ENCODE results near the gene IL15.
"Not testable (repeated sequence)": the region's sequence is repeated elsewhere in the genome, so short reads cannot be mapped to it uniquely, and the experiment has no call there.

IL15 gene

DNA sequence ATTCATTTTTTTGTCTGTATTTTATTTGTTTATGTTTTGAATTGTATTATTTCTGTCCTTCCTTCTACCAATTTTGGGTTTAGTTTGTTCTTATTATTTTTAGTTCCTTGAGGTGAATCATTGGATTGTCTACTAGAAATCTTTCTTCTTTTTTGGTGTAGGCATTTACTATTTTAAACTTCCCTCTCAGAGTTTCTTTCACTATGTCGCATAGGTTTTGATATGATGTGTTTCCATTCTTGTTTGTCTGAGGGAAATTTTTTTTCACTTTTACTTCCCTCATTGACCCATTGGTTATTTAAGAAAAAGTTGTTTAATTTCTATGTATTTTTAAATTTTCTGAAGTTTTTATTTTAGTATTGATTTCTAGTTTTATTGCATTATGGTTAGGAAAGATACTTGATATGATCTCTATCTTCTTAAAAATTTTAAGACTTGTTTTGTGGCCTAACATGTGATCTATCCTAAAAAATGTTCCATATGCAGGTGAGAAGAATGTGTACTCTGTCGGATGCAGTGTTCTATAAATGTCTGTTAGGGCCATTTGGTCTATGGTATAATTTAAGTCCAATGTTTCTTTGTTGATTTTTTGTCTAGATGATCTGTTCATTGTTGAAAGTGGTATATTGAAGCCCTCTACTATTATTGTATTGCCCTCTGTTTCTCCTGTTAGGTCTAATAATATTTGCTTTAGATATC lies 68.8 kb downstream of the IL15 start:
- no peak for DNase-seq

GRCh38 chr4:141705747-141706377 lies 69.5 kb downstream of the IL15 start:
- no peak for DNase-seq

GRCh38 chr4:141706445-141706844 lies 70.1 kb downstream of the IL15 start:
- no peak for DNase-seq

GRCh38 chr4:141711211-141711610 lies 74.8 kb downstream of the IL15 start:
- DNase-seq, result no peak

- DNase-seq, result no peak
Observed at GRCh38 chr4:141713185-141713584, 76.8 kb downstream of the IL15 start.

GRCh38 chr4:141713771-141714445 lies 77.5 kb downstream of the IL15 start:
- no peak for DNase-seq

DNA sequence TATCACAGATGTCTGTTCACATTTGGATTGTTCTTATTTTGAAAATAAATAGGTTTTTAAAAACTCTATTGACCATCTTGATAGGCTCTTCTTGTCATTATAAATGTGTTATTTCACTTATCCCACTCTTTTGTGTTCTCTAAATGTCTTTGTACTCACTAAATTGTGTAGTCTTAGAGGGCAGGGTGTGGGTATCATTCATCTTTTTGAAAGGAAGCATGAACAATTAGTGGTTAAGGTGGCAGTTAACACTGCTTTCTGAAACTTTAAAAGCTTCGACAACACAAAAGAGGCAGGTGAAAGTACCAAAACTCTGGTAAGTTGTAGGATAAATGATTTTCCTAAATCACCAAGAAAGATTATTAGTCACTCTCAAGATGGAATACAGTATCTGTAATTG lies 83.2 kb downstream of the IL15 start:
- no peak for DNase-seq

DNA sequence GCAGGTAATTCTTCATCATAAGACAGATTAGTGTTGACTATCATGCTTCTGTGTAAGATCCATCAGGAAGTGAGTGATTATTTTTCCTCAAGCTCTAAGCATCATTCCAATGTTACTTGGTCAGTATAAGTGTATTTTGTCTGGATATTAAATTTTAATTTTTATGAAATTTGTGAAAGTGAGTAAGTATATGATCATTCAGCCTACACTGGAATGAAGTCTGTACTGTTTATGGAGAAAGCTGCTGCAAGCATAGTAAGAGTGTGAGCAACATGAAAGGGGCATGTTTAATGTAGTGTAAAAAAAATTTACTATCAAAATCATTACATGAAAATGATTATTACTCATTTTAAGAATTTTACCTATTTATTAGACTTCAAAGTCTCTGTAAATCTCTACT lies 84.8 kb downstream of the IL15 start:
- no peak for DNase-seq

DNA sequence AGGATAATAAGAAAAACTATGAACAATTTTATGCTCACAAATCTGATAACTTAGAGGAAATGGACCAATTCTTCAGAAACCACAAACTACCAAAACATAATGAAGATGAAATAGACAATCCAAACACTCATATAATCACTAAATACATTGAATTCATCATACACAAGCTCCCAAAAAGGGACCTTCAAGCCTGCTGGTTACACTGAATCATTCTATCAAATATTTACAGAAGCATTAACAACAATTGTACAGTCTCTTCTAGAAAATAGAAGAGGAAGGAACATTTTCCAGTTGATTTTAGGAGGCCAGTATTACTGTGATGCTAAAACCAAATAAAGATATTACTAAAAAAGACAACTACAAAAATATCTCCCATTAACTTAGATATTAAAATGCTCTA lies 88.3 kb downstream of the IL15 start:
- DNase-seq, result no peak

- no peak for DNase-seq
Observed at GRCh38 chr4:141727420-141727819, 91.0 kb downstream of the IL15 start.

- DNase-seq, result no peak
Observed at GRCh38 chr4:141730805-141731204, 94.4 kb downstream of the IL15 start.

DNA sequence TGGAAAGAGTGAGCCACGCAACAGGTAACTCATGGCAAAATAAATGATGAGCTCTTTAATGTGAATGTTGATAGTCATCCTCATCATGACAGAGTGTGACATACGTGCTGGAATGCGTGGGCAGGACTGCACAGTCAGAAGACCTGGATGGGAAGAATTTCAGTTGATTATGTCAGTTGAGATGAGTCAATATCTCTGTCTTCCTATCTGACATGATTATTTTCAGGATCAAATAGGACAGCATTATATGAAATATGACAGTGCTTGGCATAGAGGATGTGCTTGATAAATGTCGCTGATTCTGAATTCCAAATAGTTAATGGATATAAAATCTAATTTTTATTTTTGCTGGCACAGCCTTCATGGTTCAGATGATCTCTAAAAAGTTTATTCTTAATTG lies 95.1 kb downstream of the IL15 start:
- no peak for DNase-seq

- DNase-seq, result no peak
Observed at GRCh38 chr4:141739636-141740035, 103.3 kb downstream of the IL15 start.

GRCh38 chr4:141746026-141746425 lies 109.6 kb downstream of the IL15 start:
- DNase-seq, result no peak

GRCh38 chr4:141751806-141752205 lies 115.4 kb downstream of the IL15 start:
- DNase-seq, result not testable (repeated sequence)

DNA sequence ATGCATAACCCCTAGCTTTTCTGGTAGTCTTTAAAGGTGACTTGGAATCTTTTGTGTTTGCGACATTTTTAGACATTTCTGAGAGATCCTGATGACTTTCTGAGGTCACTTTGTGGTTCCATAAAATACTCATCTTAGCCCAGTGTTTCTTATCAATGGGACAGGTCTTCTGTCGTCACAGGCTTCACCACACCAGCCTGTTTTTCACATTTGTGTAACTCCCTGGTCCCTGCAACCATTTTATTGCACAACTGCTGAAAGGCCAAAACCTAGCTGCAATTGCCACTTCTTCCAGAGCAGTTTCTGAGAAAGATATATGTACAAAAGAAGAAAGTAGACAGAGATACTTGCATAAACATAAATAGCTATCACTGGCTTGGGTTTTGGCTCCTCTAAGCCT lies 120.9 kb downstream of the IL15 start:
- no peak for DNase-seq

DNA sequence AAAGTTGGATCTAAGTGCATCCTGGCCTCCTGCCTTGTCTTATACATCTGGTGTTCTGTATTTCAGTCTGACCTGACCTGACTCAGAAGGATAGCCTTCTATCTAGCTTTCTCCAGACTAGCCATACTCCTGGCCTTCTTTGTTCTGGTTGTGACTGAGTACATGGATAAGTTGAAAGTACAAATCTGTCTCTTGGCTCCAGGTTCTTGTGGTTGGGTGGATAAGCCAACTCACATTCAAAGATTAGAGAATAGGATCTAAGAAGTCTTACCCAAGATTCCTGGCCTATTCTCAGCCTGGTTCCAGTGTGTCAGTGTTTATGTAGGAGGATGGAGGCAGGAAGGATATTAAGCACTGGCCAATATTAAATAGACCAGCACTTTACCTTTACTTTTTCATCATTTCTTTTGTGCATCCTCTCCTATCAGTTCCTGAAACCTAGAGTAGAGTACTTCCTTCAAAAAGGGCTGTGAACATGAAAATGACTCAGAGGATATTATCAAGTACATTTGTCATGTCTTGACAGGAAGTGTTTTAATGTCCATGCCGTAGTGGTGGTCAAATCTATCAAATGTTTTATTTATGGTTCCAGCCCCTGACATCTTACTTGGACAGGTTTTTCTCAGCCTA lies 123.5 kb downstream of the IL15 start:
- no peak for DNase-seq

- DNase-seq, result no peak
Observed at GRCh38 chr4:141761926-141762325, 125.5 kb downstream of the IL15 start.

GRCh38 chr4:141763374-141763773 lies 127.0 kb downstream of the IL15 start:
- no peak for DNase-seq

- DNase-seq, result no peak
Observed at GRCh38 chr4:141768954-141769353, 132.6 kb downstream of the IL15 start.

DNA sequence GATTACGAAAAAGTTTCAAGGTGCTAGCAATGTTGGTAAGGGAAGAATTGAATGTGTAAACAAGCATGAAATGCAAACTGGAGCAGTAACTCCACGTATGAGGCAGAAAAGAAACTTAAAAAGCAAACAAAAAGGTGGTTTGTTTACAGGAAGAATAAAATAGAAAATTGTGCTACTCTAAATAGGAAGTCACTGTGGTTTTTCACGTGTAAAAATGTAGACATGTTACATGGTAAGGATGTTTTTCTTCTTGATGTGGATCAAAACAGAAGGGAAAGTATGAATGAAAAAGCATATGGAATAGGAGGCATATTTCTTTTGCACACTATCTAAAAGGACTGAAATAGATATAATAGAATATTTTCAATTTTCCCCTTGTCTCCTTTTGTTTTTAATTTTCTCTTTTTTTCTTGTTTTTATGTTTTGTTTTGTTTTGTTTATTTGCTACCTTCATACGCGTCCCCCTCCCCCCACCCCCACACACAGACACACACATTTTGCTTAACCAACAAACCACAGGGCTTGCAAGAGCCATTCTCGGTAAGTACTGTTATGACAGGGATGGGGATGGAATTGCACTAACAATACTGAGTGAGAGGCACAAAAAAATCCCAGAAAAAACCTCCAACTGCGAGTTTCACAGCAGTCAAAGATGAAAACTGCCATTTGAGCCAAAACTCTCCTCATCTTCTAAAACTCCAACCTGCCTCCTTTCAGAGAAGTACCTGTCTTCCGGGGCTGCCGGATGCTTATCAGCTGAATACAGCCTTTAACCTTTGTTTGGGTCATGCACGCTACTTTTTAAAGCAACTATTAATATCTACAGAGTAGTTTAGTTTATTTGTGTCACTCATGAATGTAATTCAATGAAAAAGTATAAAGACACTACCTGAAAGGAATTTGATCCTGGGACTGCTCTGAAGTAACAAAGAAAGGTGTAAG lies 135.8 kb downstream of the IL15 start:
- DNase-seq, result no peak

DNA sequence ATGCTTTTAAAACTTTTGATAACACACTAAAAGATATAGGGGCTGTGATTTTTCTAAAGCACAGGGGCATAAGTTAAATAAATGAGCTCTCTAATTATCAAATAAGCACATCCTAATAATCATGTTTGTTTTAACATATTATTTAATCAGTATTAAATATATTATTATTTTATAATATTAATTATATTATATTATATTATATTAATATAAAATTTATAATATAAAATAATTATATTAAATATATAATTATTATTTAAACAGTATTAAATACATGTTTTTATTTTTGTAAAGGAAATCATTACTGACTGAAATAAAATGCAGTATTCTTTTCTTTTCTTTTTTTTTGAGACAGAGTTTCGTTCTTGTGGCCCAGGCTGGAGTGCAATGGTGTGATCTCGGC lies 136.5 kb downstream of the IL15 start:
- DNase-seq, result no peak

GRCh38 chr4:141782205-141782604 lies 145.8 kb downstream of the IL15 start:
- no peak for DNase-seq
